GM21825 (cell line): ENCODE results near the gene CDHR5.

ENCODE experiments used
- ATAC-seq: cut with Tn5 transposase; IDR thresholded peaks from one replicate; pipeline ENCODE4 v1.9.1; 2021; ENCODE audit warnings: mild to moderate bottlenecking, moderate library complexity; ENCODE audit not compliant: unreplicated experiment

The CDHR5 gene

GRCh38 chr11:611001-611996 lies 13.5 kb downstream of the CDHR5 start:
- ATAC-seq: no peak

GRCh38 chr11:610146-610801 lies 14.5 kb downstream of the CDHR5 start:
- no peak for ATAC-seq

GRCh38 chr11:609341-609811 lies 15.4 kb downstream of the CDHR5 start:
- no peak for ATAC-seq

GRCh38 chr11:608791-609251 lies 15.9 kb downstream of the CDHR5 start:
- ATAC-seq: no peak

- ATAC-seq: no peak
Measured at GRCh38 chr11:607971-608659, 16.6 kb downstream of the CDHR5 start.

GRCh38 chr11:607020-607780 lies 17.6 kb downstream of the CDHR5 start:
- no peak for ATAC-seq

- no peak for ATAC-seq
Measured at GRCh38 chr11:606245-606644, 18.5 kb downstream of the CDHR5 start.

GRCh38 chr11:605286-606129 lies 19.2 kb downstream of the CDHR5 start:
- ATAC-seq: no peak

- ATAC-seq: no peak
Measured at GRCh38 chr11:603154-603553, 21.6 kb downstream of the CDHR5 start.

- no peak for ATAC-seq
Measured at GRCh38 chr11:601573-602245, 23.0 kb downstream of the CDHR5 start.

GRCh38 chr11:598005-598680 lies 26.6 kb downstream of the CDHR5 start:
- ATAC-seq: no peak

GRCh38 chr11:597166-597725 lies 27.5 kb downstream of the CDHR5 start:
- no peak for ATAC-seq

- no peak for ATAC-seq
Measured at GRCh38 chr11:596374-596773, 28.4 kb downstream of the CDHR5 start.

- ATAC-seq: no peak
Measured at GRCh38 chr11:595400-595799, 29.4 kb downstream of the CDHR5 start.

GRCh38 chr11:593347-593746 lies 31.4 kb downstream of the CDHR5 start:
- no peak for ATAC-seq

GRCh38 chr11:592918-593317 lies 31.8 kb downstream of the CDHR5 start:
- ATAC-seq: no peak

- no peak for ATAC-seq
Measured at GRCh38 chr11:592501-592900, 32.3 kb downstream of the CDHR5 start.

GRCh38 chr11:590997-591396 lies 33.8 kb downstream of the CDHR5 start:
- ATAC-seq: no peak
